Inflammatory macrophage treated with lipopolysaccharide for 4 hours (primary cell): ENCODE measurements around the gene CLMP.

Source experiments
- DNase-seq: peaks from one replicate; pipeline ENCODE4 v3.0.0-alpha.2; 2020

The CLMP gene

DNA sequence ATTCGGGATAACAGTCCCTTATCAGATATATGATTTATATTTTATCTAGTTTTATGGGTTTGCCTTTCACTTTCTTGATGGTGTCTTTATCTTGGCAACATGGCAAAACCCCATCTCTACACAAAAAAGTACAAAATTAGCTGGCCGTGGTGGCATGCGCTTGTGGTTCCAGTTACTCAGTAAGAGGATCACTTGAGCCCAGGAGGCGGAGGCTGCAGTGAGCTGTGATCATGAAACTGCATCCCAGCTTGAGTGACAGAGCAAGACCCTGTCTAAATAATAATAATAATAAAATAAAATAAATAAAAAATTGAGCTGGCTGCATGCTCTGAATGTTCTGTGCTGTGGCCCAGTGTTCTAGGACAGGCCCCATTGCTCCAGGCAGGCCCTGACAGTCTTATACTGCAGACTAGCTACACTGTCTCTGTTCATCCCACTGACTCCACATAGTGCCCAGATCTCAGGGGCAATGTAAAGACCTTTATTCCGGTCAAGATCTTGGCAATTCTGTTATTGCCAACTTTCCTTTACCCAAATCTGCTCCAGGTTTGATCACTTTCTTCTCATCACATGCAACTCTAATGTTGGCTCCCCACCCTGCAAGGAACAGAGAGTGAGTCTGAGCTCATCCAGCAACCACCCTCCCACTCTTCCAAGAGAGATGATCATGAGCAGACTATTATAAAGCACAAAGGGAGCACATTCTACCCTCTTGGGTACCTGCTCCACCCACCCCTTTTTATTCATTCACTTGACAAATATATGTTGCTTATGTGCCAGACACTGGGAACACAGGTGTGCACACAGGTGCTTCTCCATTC is 141.9 kb downstream of the CLMP start:
- no peak for DNase-seq

DNA sequence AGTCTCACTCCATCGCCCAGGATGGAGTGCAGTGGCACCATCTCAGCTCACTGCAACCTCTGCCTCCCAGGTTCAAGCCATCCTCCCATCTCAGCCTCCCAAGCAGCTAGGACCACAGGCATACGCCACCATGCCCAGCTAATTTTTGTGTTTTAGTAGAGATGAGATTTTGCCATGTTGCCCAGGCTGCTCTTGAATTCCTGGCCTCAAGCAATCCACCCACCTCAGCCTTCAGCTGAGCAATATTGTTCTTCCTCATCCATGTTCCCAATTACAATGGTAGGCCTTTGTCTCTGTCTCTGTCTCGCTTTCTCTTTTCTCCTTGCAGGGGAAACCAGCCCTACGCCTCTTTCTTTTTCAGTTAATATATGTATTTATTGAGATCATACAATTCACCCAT is 143.4 kb downstream of the CLMP start:
- no peak for DNase-seq

GRCh38 chr11:123051146-123051545 is 143.9 kb downstream of the CLMP start:
- DNase-seq = no peak

DNA sequence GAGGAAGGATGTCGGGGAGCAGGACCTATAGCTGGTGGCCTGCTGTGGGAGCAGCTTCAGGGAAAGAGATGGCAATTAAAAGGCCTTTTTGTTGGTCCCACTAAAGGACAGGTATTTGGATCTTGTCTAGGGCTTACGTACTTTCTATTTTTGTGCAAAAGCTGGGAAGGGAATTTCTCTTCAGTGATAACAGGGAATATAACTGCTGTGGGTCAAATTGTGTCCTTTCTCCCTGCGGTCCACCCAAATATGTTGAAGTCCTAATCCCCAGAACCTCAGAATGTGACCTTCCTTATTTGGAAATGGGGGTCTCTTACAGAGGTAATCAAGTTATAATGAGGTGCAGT is 147.1 kb downstream of the CLMP start:
- DNase-seq = no peak

DNA sequence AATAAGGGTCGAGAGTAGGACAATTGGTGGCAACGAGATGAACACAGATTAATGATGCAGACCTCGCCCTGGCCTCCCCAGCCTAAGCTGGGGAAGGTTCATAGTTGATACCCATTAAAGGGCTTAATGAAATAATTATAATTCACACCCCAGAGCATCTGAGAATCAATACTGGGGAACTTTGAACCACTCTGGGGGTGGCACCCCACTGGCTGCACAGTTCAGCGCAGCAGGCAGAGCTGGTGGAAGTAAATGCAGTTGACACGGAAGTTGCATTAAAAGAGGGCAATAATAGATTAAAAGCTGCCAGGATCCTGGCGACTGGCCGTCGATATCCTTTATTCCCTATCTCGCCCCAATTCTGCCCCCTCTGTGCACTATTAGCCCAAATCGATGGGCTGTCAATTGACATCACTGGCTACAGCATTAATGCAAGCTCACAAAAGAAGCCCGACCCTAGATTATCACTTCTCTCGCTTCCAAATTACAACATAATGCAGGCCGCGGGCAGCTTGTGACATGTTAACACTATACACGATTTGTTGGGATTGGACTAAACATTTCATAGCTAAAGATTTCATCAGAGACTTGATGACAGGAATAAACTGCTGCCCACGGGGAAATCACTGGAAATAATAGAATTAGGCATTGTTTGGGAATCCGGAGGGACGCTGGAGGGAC is 147.6 kb downstream of the CLMP start:
- no peak for DNase-seq

DNA sequence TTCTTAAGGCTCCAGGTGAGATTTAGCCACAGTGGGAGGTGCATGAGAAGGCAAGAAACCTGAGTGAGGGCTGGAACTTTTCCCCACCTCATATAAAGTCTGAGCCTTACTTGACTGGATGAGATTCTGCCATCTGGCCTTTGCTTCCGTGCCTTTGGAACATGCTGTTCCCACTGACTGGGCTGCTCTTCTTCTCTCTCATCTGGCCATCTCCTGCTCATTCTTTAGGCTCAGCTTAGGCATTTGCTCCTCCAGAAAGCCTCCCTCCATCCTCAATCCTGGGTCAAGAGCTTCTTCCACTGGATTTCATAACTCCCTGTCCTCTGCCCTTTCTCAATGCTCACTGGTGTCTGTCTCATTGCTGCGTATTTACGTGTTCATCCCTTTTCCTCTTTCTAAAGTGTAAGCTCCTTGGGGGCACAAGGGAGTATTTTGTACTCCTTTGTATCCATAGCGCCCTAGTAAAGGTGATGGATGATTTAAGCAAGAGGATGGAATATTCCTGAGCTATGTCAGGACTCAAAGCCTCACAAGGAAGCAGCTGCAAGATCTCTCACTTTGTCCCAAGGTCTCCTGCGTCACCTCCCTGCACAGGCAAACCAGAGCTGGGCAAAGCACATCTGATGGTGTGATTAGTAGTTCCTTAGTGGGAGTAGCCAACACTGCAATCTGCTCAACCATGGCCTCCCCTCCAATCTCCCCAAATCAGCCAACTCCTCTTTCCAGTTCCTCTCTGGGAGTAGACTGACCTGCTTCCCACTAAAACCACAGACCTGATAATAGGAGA is 148.4 kb downstream of the CLMP start:
- DNase-seq = no peak

- DNase-seq = no peak
These were observed 149.9 kb downstream of the CLMP start for GRCh38 chr11:123045101-123045500.

- no peak for DNase-seq
These were observed 153.9 kb downstream of the CLMP start for GRCh38 chr11:123041185-123041584.

DNA sequence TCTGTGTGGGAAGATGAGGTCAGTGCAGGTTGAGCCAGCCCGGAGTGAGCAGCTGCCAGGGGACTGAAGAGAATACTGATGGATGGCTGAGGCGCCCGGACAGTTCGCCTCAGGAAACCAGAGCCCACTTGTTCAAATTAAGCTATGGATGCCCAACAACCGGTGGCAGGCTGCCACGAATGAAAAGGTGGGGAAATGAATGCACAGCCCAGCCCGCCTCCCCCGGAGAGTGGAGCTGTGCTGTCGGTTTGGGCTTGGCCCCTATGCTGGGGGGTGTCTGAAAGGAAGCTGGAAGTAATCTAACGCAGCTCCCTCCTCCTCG is 155.0 kb downstream of the CLMP start:
- no peak for DNase-seq

DNA sequence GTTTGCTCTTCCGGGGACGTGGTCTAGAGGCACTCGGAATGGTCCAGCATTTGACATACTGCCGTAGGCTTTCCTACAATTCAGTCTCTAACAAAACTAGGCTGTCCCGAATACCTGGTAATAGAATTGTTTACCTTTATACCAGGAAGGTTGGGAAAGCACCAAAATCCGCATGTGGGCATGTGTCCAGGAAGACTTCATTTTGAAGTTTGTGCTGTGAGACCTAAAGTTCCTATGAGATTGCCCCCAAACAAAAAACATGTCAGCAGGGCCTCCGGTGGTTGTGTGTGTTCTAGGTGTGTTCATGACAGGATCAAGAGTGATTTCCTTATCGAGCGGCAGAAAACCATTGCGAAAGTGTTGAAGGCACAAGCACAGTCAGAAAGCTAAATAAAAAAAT is 159.2 kb downstream of the CLMP start:
- no peak for DNase-seq

DNA sequence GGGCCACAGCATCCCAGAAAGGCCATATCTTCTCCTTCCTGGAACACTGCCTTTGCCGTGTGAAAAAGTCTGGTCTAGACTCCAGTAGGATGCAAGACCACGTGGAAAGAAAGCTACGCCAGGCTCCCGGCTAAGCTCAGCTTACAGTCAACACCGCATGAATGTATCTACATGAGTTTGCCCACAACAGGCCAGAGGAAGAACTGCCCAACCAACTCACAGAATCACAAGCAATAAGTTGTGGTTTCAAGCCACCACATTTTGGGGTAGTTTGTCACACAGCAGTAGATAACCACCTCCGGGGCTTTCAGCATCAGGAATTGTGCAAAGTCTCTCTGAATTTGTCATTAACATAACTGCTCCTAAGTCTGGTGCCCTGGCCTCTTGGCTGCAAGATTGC is 160.5 kb downstream of the CLMP start:
- peak; percentile 33 for DNase-seq

DNA sequence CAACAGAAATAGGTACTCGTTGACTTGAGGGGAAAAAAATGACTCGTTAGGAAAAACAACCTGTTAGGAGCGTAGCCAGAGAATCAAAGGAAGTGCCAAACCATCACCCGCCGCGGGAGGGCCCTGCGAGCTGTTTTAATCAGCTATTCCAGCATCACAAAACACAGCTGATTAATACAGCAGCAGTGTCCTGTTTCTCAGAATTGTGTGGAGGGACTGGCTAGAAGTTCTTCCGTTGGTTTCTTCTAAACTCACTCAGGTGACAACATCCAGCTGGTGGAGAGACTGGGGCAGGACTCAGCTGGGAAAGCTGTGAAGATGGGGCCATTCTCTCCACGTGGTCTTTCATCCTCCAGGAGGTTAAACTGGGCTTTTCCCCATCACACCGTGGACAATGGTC is 161.2 kb downstream of the CLMP start:
- DNase-seq = no peak

GRCh38 chr11:123030517-123030916 is 164.5 kb downstream of the CLMP start:
- no peak for DNase-seq

DNA sequence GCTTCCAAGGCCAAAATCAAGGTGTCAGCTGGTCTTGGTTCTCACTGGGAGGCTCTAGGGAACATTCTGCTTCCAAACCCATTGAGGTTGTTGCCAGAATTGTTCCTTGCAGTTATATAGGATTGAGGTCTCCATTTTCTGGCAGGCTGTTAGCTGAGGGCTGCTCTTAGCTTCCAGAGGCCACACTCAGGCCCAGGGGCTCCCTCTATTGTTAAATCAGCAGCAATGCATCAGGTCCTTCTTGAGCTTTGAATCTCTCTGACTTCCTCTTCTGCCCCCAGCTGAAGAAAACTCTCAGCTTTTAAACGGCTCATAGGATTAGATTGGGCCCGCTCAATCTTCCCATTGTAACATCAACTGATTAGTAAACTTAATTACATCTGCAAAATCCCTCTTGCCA is 174.1 kb downstream of the CLMP start:
- DNase-seq = peak; percentile 78
